Activated gamma-delta T cell (primary cell): ENCODE results near the gene TM7SF2.

Experiments
- DNase-seq: peaks from one replicate; lab custom pipeline; 2025; lab: John Stamatoyannopoulos, UW

Gene TM7SF2

DNA sequence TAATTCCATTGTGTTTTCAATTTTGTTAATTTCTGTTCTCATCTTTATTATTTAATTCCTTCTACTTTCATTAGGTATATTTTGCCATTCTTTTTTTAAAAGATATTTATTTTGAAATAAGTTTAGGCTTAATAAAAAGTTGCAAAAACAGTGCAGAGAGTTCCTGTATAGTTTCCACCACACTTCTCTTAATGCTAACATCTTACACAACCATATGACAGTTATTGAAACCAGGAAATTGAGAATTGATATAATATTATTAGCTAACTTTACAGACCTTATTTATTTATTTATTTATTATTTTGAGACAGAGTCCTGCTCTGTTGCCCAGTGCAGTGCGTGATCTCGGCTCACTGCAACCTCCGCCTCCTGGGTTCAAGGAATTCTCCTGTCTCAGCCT, 44.6 kb downstream of the TM7SF2 start:
- DNase-seq: no peak

DNA sequence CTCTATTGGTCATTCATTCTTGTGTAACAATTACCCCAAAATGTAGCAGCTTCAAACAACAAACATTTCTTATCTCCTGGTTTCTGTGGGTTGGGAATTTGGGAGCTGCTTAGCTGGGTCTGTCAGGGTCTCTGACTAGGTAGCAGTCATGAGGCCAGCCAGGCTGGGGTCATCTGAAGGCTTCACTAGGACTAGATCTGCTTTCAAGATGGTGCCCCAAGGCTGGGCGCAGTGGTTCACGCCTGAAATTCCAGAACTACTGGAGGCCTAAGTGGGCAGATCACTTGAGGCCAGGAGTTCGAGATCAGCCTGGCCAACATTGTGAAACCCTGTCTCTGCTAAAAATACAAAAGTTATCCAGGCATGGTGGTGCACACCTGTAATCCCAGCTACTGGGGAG, 45.3 kb downstream of the TM7SF2 start:
- DNase-seq: no peak

DNA sequence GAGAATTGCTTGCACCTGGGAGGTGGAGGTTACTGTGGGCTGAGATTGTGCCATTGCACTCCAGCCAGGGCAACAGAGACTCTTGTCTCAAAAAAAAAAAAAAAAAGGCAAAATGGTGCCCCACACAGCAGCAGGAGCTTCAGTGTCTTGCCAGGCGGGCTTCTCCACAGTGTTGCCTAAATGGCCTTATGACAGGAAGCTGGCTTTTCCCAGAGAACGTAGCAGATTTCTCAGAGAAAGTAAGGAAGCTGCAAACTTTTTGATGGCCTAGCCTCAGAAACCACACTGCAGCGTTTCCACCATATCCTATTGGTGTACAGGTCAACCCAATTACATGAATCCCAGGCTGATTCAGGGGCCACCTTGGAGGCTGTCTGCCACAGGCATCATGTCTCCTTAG, 45.7 kb downstream of the TM7SF2 start:
- DNase-seq: no peak

DNA sequence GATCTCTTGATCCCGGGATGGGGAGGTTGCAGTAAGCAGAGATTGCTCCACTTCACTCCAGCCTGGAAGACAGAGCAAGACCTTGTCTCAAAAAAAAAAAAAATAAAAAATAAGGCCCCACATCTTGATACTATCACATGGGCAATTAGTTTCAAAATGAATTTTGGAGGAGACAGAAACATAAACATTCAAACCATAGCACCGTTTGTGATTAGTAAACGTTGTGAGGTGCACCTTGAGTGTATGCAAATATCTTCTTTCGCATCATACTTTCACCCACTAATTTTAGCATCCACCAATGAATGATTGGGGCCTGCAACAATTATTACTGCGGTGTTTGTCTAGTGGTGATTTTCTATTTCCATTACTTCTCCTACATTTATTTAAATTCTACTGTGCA, 47.3 kb downstream of the TM7SF2 start:
- no peak for DNase-seq

DNA sequence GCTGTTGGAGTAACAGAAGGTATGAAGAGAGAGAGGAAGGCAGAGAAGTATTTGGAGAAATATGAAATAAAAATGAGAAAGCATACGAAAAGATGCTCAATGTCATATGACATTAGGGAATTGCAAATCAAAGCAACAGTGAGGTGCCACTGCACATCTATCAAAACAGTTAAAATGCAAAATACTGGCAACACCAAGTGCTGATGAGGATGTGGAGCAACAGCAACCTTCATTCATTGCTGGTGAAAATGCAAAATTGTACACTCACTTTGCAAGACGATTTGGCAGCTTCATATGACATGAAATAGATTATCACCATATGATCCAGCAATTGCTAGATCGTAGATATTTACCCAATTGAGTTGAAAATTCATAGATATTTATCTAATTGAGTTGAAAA, 49.0 kb downstream of the TM7SF2 start:
- no peak for DNase-seq

DNA sequence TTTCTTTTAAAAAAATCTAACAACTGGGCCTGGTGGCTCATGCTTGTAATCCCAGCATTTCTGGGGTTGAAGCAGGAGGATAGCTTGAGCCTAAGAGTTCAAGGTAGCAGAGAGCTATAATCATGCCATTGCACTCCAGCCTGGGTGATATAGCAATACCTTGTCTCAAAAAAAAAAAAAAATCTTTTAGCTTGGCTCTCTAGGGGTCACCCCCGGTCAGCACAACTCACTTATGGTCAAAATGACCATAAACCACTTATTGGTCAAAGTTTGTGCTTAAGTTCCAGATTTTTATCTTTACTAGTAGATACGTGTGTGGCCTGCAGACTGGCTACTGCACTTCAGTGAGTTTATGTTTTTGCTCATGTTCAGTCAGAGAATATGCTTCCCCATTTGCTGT, 52.0 kb downstream of the TM7SF2 start:
- DNase-seq: no peak
